K562 (cell line): ENCODE data around the gene DCLK1. TPM values are rescaled to one million over a fixed set of nuclear protein-coding genes. Genes with fewer than 3 reads are reported as not detected.

Experiments used
- ATAC-seq: fragments of 200-7000 bp; cut with Tn5 transposase; 3 replicates; pipeline ENCODE4 v1.9.1; 2020; ENCODE audit warnings: moderate library complexity
- BruUV-seq: library from RNA; stranded (reverse); fragments of 400-500 nt; replicated peaks from 2 replicates; lab custom pipeline; 2021; lab: Mats Ljungman, UMichigan
- CTCF ChIA-PET: fragments of 300-600 bp; formaldehyde crosslinking; extraction: SDS; loops from one replicate; lab custom pipeline; 2021; ENCODE audit warnings: low intra/inter-chr PET ratio; lab: Yijun Ruan, JAX
- POLR2A ChIA-PET: fragments of 300-600, 350-650 bp; sonication (Branson Sonifier 250); formaldehyde crosslinking; extraction: SDS; loops from one replicate; lab custom pipeline; 2021; ENCODE audit warnings: antibody characterized with exemption, inconsistent platforms; lab: Yijun Ruan, JAX
- DNase-seq, 4 experiments: peaks; one replicate each; pipeline versions ENCODE4 v3.0.0 to v3.0.0-alpha.2; 2011 to 2018; ENCODE audit warnings: low spot score in 3 of 4, mixed read lengths in 3 of 4; ENCODE audit errors: extremely low read depth in 1 of 4
- FAIRE-seq: peaks from 2 replicates; lab custom pipeline; 2011; peaks lifted over from hg19 to GRCh38; lab: Jason Lieb, UNC
- H2AFZ ChIP-seq: 2 replicates; pipeline ENCODE4 v1.6.0; 2011; ENCODE audit warnings: low read depth, low read length, control low read depth, inconsistent platforms
- H3K27ac ChIP-seq: fragments of 200-600 bp; 3 replicates; pipeline ENCODE4 v1.8.0; 2011; ENCODE audit warnings: low read depth, mild to moderate bottlenecking, control low read depth, inconsistent platforms, low read length, moderate library complexity, mixed read lengths; ENCODE audit errors: extremely low read depth
- H3K27me3 ChIP-seq, 2 experiments: fragments of 300-600 bp in 1 of 2; 2 replicates in 1 of 2; 3 replicates in 1 of 2; pipeline versions ENCODE4 v1.6.0 to v1.8.0; 2011; ENCODE audit warnings: inconsistent platforms in 2 of 2, low read length in 2 of 2, mild to moderate bottlenecking in 1 of 2, mixed read lengths in 1 of 2, moderate library complexity in 1 of 2; ENCODE audit not compliant: control insufficient read depth in 2 of 2, insufficient read depth in 2 of 2
- H3K36me3 ChIP-seq: fragments of 300-600 bp; 3 replicates; pipeline ENCODE4 v1.8.0; 2011; ENCODE audit warnings: mild to moderate bottlenecking, low read length, inconsistent platforms; ENCODE audit not compliant: control insufficient read depth, insufficient read depth
- H3K4me1 ChIP-seq, 2 experiments: fragments of 200-600 bp in 1 of 2; replicated peaks in 1 of 2; 2 replicates in 1 of 2; 3 replicates in 1 of 2; pipeline versions ENCODE4 v1.5.1 to v1.8.0; 2011; ENCODE audit warnings: inconsistent platforms in 2 of 2, low read length in 2 of 2, mild to moderate bottlenecking in 1 of 2, mixed read lengths in 1 of 2, moderate library complexity in 1 of 2; ENCODE audit not compliant: control insufficient read depth in 2 of 2, insufficient read depth in 2 of 2
- H3K4me2 ChIP-seq: 2 replicates; pipeline ENCODE4 v1.6.1; 2011; ENCODE audit warnings: low read length, control low read depth, inconsistent platforms, mixed read lengths; ENCODE audit not compliant: insufficient read depth
- H3K4me3 ChIP-seq: fragments of 200-600 bp; sonication (generic), shearing (Covaris generic); 2 replicates; pipeline ENCODE4 v1.5.1; 2016; ENCODE audit warnings: control low read depth, inconsistent platforms
- H3K79me2 ChIP-seq: fragments of 200-600 bp; 3 replicates; pipeline ENCODE4 v1.8.0; 2011; ENCODE audit warnings: low read length, inconsistent platforms; ENCODE audit not compliant: control insufficient read depth, insufficient read depth
- H3K9ac ChIP-seq, 2 experiments: 2 replicates each; pipeline versions ENCODE4 v1.6.0 to v1.6.1; 2011; ENCODE audit warnings: low read depth in 2 of 2, low read length in 2 of 2, control low read depth in 1 of 2, inconsistent platforms in 1 of 2, mild to moderate bottlenecking in 1 of 2, mixed read lengths in 1 of 2; ENCODE audit not compliant: insufficient read depth in 1 of 2
- H3K9me1 ChIP-seq: one replicate; pipeline ENCODE4 v1.6.0; 2011; ENCODE audit warnings: inconsistent platforms, mild to moderate bottlenecking, low read length, moderate library complexity; ENCODE audit not compliant: control insufficient read depth, insufficient read depth
- H3K9me3 ChIP-seq: replicated peaks from 2 replicates; pipeline ENCODE4 v1.5.1; 2011; ENCODE audit warnings: low read depth, low read length, inconsistent platforms; ENCODE audit not compliant: control insufficient read depth, insufficient read depth
- H4K20me1 ChIP-seq: replicated peaks from 2 replicates; pipeline ENCODE4 v1.6.1; 2011; ENCODE audit warnings: low read length, inconsistent platforms, mixed read lengths; ENCODE audit not compliant: control insufficient read depth, insufficient read depth
- C11orf30 ChIP-seq: fragments of 450-650 bp; IDR thresholded peaks from 2 replicates; pipeline ENCODE4 v1.6.1; 2016; ENCODE audit warnings: low read depth, mild to moderate bottlenecking
- CBFA2T2 ChIP-seq: fragments of 450-650 bp; conservative IDR thresholded peaks from 2 replicates; pipeline ENCODE4 v1.6.1; 2017; ENCODE audit warnings: mild to moderate bottlenecking
- CTBP1 ChIP-seq: fragments of 450-650 bp; IDR thresholded peaks from 2 replicates; pipeline ENCODE4 v1.6.1; 2016; ENCODE audit warnings: borderline replicate concordance
- HNRNPK ChIP-seq: fragments of 200-400 bp; formaldehyde crosslinking; IDR thresholded peaks from one replicate; pipeline ENCODE4 v1.6.1; 2018; ENCODE audit warnings: mild to moderate bottlenecking, low read depth, low read length; ENCODE audit not compliant: poor library complexity, severe bottlenecking
- MTA1 ChIP-seq: fragments of 450-650 bp; IDR thresholded peaks from 2 replicates; pipeline ENCODE4 v1.6.1; 2017; ENCODE audit warnings: borderline replicate concordance
- PML ChIP-seq: IDR thresholded peaks from 2 replicates; pipeline ENCODE4 v1.6.1; 2012; ENCODE audit warnings: low read length, inconsistent platforms
- SIN3A ChIP-seq, 2 experiments: fragments of 150-350 bp in 1 of 2; IDR thresholded peaks; 2 replicates each; pipeline ENCODE4 v1.6.1; 2011 to 2016; ENCODE audit warnings: borderline replicate concordance in 2 of 2, low read depth in 2 of 2, low read length in 2 of 2, mild to moderate bottlenecking in 2 of 2, moderate library complexity in 2 of 2; ENCODE audit not compliant: control insufficient read depth in 1 of 2
- STAG1 ChIP-seq: sonication (generic); formaldehyde crosslinking; IDR thresholded peaks from 2 replicates; pipeline ENCODE4 v1.5.0; 2020; ENCODE audit warnings: missing genetic modification reagents, borderline replicate concordance
- TAF1 ChIP-seq: IDR thresholded peaks from 2 replicates; pipeline ENCODE4 v1.6.1; 2011; ENCODE audit warnings: mild to moderate bottlenecking, low read length, moderate library complexity; ENCODE audit not compliant: insufficient read depth, control insufficient read depth, severe bottlenecking; ENCODE audit errors: extremely low read depth
- TEAD4 ChIP-seq, 2 experiments: sonication (generic) in 1 of 2; formaldehyde crosslinking in 1 of 2; IDR thresholded peaks; 2 replicates each; pipeline versions ENCODE4 v1.6.1 to v1.8.0; 2012 to 2022; ENCODE audit warnings: borderline replicate concordance in 1 of 2, inconsistent platforms in 1 of 2, low read length in 1 of 2, mild to moderate bottlenecking in 1 of 2, missing genetic modification reagents in 1 of 2
- WGBS: fragments of 100-300 bp; shearing (Covaris generic); methylation state at CpG from one replicate; pipeline ENCODE4 v1.1.6; 2016; ENCODE audit warnings: low coverage, mixed read lengths; ENCODE audit not compliant: insufficient coverage; ENCODE audit errors: missing lambda C conversion rate; 5-methylcytosine and 5-hydroxymethylcytosine counted together
- in situ Hi-C: fragments of 300-500 bp; cut with MboI; formaldehyde crosslinking; loops from 4 replicates; pipeline ENCODE4 v1.15.0; 2018; ENCODE audit warnings: inconsistent platforms, mixed read lengths
- intact Hi-C: fragments of 100-400 bp; cut with micrococcal nuclease; formaldehyde crosslinking; loops from 2 replicates; pipeline ENCODE4 v1.14.2; 2022
- polyA plus RNA-seq, 8 experiments: library from polyadenylated mRNA; depleted of rRNA in 4 of 8; stranded (reverse) in 5 of 8; unstranded in 3 of 8; fragments of >200 nt; fragmentation: Nextera tagmentation in 2 of 8; fragmentation: Illumina TruSeq in 1 of 8; extraction: Ambion mirVana in 2 of 8; extraction: Trizol in 1 of 8; gene quantifications; 2 replicates each; pipeline versions ENCODE4 v1.2.1 to v1.2.3, GENCODE V29; 2011 to 2014; ENCODE audit warnings: inconsistent platforms in 1 of 8, missing spikeins in 1 of 8
- total RNA-seq, 7 experiments: library from RNA; depleted of rRNA in 6 of 7; stranded (reverse); fragments of >200 nt in 6 of 7; fragmentation: Illumina TruSeq in 2 of 7; extraction: Trizol in 2 of 7; gene quantifications; 2 replicates each; pipeline versions ENCODE4 v1.2.1 to v1.2.3, GENCODE V29; 2011 to 2021; ENCODE audit warnings: low replicate concordance in 1 of 7
- TF ChIP-seq, protein P1 (sequence below): fragments of 450-650 bp; IDR thresholded peaks from 2 replicates; pipeline ENCODE4 v1.6.1; 2018; ENCODE audit warnings: mild to moderate bottlenecking, low read depth; ENCODE audit not compliant: partially characterized antibody
- TF ChIP-seq, protein P2 (sequence below): fragments of 450-650 bp; IDR thresholded peaks from 2 replicates; pipeline ENCODE4 v1.6.1; 2016; ENCODE audit warnings: antibody characterized with exemption
- TF ChIP-seq, protein P3 (sequence below): sonication (generic); formaldehyde crosslinking; IDR thresholded peaks from 2 replicates; pipeline ENCODE4 v1.8.0; 2022; ENCODE audit warnings: mild to moderate bottlenecking, missing genetic modification reagents

Gene DCLK1
- total and polyA plus RNA-seq, 9 of the 15 experiments (the other 6 are each of a cell fraction or from before 2014, with no cell fraction given), result 0.07 TPM; not detected in 8

DNA sequence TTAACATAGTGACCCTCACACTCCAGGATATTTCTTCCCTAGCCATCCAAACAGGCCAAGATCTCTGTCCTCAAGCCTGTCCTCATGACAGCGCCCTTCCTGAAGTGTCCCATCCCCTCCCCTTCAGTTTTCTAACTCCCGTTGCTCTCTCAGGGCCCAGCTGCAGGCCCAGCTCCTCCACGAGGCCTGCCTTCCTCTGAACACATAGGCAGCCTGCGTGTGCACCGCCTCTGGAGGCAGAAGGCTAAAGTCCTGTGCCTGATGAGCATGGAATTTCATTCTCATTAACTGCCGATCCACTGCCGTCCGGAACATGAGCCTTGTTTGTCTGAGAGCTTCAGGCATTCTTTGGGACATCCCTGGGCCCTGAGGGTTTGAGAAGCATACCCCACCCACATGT, 306.4 kb downstream of the DCLK1 start (continued):
- TF ChIP-seq, protein P1, sequence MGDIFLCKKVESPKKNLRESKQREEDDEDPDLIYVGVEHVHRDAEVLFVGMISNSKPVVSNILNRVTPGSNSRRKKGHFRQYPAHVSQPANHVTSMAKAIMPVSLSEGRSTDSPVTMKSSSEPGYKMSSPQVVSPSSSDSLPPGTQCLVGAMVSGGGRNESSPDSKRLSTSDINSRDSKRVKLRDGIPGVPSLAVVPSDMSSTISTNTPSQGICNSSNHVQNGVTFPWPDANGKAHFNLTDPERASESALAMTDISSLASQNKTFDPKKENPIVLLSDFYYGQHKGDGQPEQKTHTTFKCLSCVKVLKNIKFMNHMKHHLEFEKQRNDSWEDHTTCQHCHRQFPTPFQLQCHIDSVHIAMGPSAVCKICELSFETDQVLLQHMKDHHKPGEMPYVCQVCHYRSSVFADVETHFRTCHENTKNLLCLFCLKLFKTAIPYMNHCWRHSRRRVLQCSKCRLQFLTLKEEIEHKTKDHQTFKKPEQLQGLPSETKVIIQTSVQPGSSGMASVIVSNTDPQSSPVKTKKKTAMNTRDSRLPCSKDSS, result no peak
- TF ChIP-seq CBFA2T2 (no peak), TEAD4 (IDR thresholded peaks at IDR 0.05; ENCODE audit: low read length) (no peak), TEAD4 (CRISPR knock-in tag; IDR thresholded peaks at IDR 0.05; ENCODE audit: borderline replicate concordance) (no peak), C11orf30 (no peak), PML (no peak), CTBP1 (no peak), HNRNPK (no peak), MTA1 (no peak)
- TF ChIP-seq, protein P2, sequence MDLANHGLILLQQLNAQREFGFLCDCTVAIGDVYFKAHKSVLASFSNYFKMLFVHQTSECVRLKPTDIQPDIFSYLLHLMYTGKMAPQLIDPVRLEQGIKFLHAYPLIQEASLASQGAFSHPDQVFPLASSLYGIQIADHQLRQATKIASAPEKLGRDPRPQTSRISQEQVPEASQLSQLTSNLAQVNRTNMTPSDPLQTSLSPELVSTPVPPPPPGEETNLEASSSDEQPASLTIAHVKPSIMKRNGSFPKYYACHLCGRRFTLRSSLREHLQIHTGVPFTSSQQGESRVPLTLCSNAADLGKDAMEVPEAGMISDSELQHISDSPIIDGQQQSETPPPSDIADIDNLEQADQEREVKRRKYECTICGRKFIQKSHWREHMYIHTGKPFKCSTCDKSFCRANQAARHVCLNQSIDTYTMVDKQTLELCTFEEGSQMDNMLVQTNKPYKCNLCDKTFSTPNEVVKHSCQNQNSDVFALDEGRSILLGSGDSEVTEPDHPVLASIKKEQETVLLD, result no peak

DNA sequence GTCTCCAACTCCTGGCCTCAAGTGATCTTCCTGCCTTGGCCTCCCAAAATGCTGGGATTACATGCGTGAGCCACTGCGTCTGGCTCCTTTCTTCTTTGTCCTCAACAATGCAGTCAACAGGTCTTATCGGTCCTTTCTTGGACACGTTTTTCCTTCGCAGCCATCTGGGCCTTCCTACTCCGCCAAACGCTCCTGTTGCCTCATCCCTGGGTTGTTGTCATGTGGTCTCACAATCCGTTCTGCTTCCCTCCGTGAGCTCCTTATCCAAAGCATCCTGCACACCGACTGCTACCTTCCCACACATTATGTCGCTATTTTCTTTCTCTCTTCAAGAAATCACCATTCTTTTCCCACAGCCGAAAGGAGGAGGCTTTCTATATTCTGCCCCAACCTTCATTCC, 306.8 kb downstream of the DCLK1 start:
- Histone ChIP-seq H3K27ac (no peak overlapping the region), H3K79me2 (no peaks in the 10 kb centered on the region), H2AFZ (no peak overlapping the region), H3K36me3 (no peaks in the 10 kb centered on the region), H3K4me1 (no peaks in the 10 kb centered on the region), H3K4me2 (no peak overlapping the region), H3K9me1 (no peaks in the 10 kb centered on the region), H3K27me3 (no peaks in the 10 kb centered on the region), H4K20me1 (no peaks in the 10 kb centered on the region), H3K4me3 (no peak overlapping the region), H3K9ac (no peak overlapping the region), H3K9me3 (no peaks in the 10 kb centered on the region)
- in situ Hi-C loops (no loop called here), intact Hi-C loops (no loop called here)
- DNase-seq (no peak), FAIRE-seq (no peak), ATAC-seq (no peak)
- TF ChIP-seq, protein P3, sequence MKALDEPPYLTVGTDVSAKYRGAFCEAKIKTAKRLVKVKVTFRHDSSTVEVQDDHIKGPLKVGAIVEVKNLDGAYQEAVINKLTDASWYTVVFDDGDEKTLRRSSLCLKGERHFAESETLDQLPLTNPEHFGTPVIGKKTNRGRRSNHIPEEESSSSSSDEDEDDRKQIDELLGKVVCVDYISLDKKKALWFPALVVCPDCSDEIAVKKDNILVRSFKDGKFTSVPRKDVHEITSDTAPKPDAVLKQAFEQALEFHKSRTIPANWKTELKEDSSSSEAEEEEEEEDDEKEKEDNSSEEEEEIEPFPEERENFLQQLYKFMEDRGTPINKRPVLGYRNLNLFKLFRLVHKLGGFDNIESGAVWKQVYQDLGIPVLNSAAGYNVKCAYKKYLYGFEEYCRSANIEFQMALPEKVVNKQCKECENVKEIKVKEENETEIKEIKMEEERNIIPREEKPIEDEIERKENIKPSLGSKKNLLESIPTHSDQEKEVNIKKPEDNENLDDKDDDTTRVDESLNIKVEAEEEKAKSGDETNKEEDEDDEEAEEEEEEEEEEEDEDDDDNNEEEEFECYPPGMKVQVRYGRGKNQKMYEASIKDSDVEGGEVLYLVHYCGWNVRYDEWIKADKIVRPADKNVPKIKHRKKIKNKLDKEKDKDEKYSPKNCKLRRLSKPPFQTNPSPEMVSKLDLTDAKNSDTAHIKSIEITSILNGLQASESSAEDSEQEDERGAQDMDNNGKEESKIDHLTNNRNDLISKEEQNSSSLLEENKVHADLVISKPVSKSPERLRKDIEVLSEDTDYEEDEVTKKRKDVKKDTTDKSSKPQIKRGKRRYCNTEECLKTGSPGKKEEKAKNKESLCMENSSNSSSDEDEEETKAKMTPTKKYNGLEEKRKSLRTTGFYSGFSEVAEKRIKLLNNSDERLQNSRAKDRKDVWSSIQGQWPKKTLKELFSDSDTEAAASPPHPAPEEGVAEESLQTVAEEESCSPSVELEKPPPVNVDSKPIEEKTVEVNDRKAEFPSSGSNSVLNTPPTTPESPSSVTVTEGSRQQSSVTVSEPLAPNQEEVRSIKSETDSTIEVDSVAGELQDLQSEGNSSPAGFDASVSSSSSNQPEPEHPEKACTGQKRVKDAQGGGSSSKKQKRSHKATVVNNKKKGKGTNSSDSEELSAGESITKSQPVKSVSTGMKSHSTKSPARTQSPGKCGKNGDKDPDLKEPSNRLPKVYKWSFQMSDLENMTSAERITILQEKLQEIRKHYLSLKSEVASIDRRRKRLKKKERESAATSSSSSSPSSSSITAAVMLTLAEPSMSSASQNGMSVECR (CRISPR knock-in tag), result no peak
- TF ChIP-seq SIN3A (IDR thresholded peaks at IDR 0.05; ENCODE audit: borderline replicate concordance in 2 of 2, control insufficient read depth in 1 of 2, low read depth in 2 of 2, low read length in 2 of 2) (no peak), TAF1 (no peak), STAG1 (CRISPR knock-in tag) (no peak)
- WGBS, result 8% methylated on average over 12 of the region's 12 CpGs
- POLR2A ChIA-PET, result no interaction called here
- CTCF ChIA-PET, result no interaction called here
- BruUV-seq, result no TSS peak
